HG03469 (cell line): ENCODE data around the gene RERE.

Experiments
- ATAC-seq: cut with Tn5 transposase; IDR thresholded peaks from one replicate; pipeline ENCODE4 v1.9.1; 2021; ENCODE audit warnings: mild to moderate bottlenecking, moderate library complexity, moderate number of reproducible peaks; ENCODE audit not compliant: unreplicated experiment

The RERE gene

GRCh38 chr1:8493916-8494540, 323.4 kb downstream of the RERE start:
- ATAC-seq: no peak

GRCh38 chr1:8487249-8487648, 330.2 kb downstream of the RERE start:
- no peak for ATAC-seq

GRCh38 chr1:8486047-8486446, 331.4 kb downstream of the RERE start:
- no peak for ATAC-seq

GRCh38 chr1:8483586-8483985, 333.9 kb downstream of the RERE start:
- ATAC-seq: no peak

GRCh38 chr1:8482979-8483381, 334.5 kb downstream of the RERE start:
- no peak for ATAC-seq

GRCh38 chr1:8481650-8482380, 335.6 kb downstream of the RERE start:
- no peak for ATAC-seq

GRCh38 chr1:8478566-8478965, 338.9 kb downstream of the RERE start:
- no peak for ATAC-seq

- no peak for ATAC-seq
Measured at GRCh38 chr1:8477983-8478362, 339.5 kb downstream of the RERE start.

GRCh38 chr1:8477166-8477982, 340.1 kb downstream of the RERE start:
- peak; percentile 52 for ATAC-seq

- no peak for ATAC-seq
Measured at GRCh38 chr1:8476006-8476405, 341.4 kb downstream of the RERE start.

GRCh38 chr1:8474369-8474768, 343.1 kb downstream of the RERE start:
- no peak for ATAC-seq

GRCh38 chr1:8473891-8474300, 343.5 kb downstream of the RERE start:
- no peak for ATAC-seq

- ATAC-seq: no peak
Measured at GRCh38 chr1:8473121-8473875, 344.1 kb downstream of the RERE start.

- ATAC-seq: no peak
Measured at GRCh38 chr1:8472668-8473067, 344.8 kb downstream of the RERE start.

- ATAC-seq: no peak
Measured at GRCh38 chr1:8471451-8471850, 346.0 kb downstream of the RERE start.

GRCh38 chr1:8468751-8469150, 348.7 kb downstream of the RERE start:
- no peak for ATAC-seq

- ATAC-seq: no peak
Measured at GRCh38 chr1:8467308-8467707, 350.1 kb downstream of the RERE start.

GRCh38 chr1:8465692-8466091, 351.7 kb downstream of the RERE start:
- no peak for ATAC-seq

GRCh38 chr1:8465013-8465412, 352.4 kb downstream of the RERE start:
- no peak for ATAC-seq

- no peak for ATAC-seq
Measured at GRCh38 chr1:8464377-8464776, 353.1 kb downstream of the RERE start.
